CD4-positive, alpha-beta T cell treated with Interleukin-15 for 1 hour (primary cell): Measurements from ENCODE around the gene ZNF219.

Experiments
- DNase-seq: peaks from one replicate; pipeline ENCODE4 v3.0.0-alpha.2; 2020

The ZNF219 gene

GRCh38 chr14:21066882-21067502 is 31.5 kb downstream of the ZNF219 start:
- no peak for DNase-seq

- DNase-seq = no peak
Measured at GRCh38 chr14:21063479-21063878, 35.0 kb downstream of the ZNF219 start.

- DNase-seq = no peak
Measured at GRCh38 chr14:21061347-21061668, 37.1 kb downstream of the ZNF219 start.

GRCh38 chr14:21060614-21061346 is 37.7 kb downstream of the ZNF219 start:
- DNase-seq = no peak

- no peak for DNase-seq
Measured at GRCh38 chr14:21059842-21060613, 38.4 kb downstream of the ZNF219 start.

- DNase-seq = no peak
Measured at GRCh38 chr14:21058903-21059302, 39.6 kb downstream of the ZNF219 start.

GRCh38 chr14:21057803-21058675 is 40.4 kb downstream of the ZNF219 start, which contains the start of gene RNASE8:
Gene RNASE8, plus strand, starts transcription at chr14:21057822. Its CDS starts 71 bp downstream, at chr14:21057893.
- DNase-seq = no peak

- DNase-seq = no peak
Measured at GRCh38 chr14:21056520-21057163, 41.8 kb downstream of the ZNF219 start.

GRCh38 chr14:21055432-21056117 is 42.9 kb downstream of the ZNF219 start:
- DNase-seq = no peak

GRCh38 chr14:21054768-21055145 is 43.7 kb downstream of the ZNF219 start:
- no peak for DNase-seq

GRCh38 chr14:21054123-21054767 is 44.2 kb downstream of the ZNF219 start:
- DNase-seq = no peak

GRCh38 chr14:21053184-21054122 is 45.0 kb downstream of the ZNF219 start:
- DNase-seq = no peak

GRCh38 chr14:21050597-21050996 is 47.9 kb downstream of the ZNF219 start:
- no peak for DNase-seq

GRCh38 chr14:21049271-21049673 is 49.2 kb downstream of the ZNF219 start:
- DNase-seq = no peak

- no peak for DNase-seq
Measured at GRCh38 chr14:21048638-21049037, 49.8 kb downstream of the ZNF219 start.

GRCh38 chr14:21047378-21047781 is 51.1 kb downstream of the ZNF219 start:
- no peak for DNase-seq

- DNase-seq = no peak
Measured at GRCh38 chr14:21043974-21044618, 54.4 kb downstream of the ZNF219 start.

- DNase-seq = no peak
Measured at GRCh38 chr14:21043387-21043973, 55.0 kb downstream of the ZNF219 start.

GRCh38 chr14:21042918-21043317 is 55.5 kb downstream of the ZNF219 start:
- DNase-seq = no peak
